CD4-positive, alpha-beta T cell treated with Interleukin-6 for 4 hours (primary cell): ENCODE data around the gene RPS15.

Experiments used
- DNase-seq: peaks from one replicate; pipeline ENCODE4 v3.0.0-alpha.2; 2020; ENCODE audit warnings: mixed read lengths

RPS15 gene

DNA sequence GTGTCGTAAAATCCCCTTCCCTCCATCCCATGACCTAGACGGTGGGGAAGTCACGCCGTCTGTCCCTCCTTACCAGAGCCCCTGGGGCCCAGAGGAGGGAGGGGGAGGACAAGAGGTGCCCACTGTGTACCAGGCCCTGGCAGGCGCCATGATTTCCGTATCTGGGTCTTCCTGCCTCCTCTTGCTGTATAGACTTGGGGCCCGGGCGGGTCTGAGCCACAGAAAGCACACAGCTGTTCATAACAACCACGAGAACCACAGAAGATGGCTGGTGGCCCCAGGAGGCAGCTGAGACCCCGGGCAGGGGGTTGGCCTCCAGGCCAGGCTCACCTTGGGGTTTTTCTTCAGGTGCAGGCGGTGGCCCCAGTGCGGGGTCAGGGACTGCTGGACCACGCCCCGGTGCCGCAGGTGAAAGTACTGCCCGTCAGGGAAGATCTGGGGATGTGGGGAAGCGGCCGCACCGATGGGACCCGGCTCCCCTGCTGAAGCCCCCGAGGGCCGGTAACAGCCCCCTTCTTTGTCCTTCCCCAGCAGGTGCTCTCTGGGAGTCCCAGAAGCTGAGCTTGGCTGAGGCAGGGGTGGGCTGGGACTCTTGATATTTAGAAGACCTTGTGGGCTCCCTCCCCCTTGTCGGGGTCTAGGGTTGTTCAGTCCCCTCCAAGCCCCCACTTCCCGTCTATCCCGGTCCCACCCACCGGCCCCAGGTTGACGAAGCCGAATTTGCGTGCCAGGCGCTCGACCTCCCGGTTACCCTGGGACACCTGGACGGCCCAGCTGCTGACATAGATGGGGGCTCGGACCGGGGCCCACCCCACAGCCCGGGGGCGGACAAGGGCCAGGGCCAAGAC is 51.5 kb downstream of the RPS15 start:
- DNase-seq = no peak
